ENCODE measurements around the gene PDE6C.
A peak's percentile ranks its signal among the peaks of the same experiment; 100 is the strongest.

GRCh38 chr10:93702210-93703001 lies 90.1 kb downstream of the PDE6C start, which contains the start of gene FRA10AC1:
- TF ChIP-seq CTCF (IDR thresholded peaks at IDR 0.05) (peak; percentile 69), POLR2AphosphoS5 (IDR thresholded peaks at IDR 0.05; ENCODE audit: low read depth, low read length) (peak; percentile 72), RXRA (IDR thresholded peaks at IDR 0.05; ENCODE audit: borderline replicate concordance, low read depth) (no peak), NFIC (IDR thresholded peaks at IDR 0.05; ENCODE audit: borderline replicate concordance) (peak; percentile 43), FOXJ3 (CRISPR knock-in tag; IDR thresholded peaks at IDR 0.05) (peak; percentile 57), GABPA (IDR thresholded peaks at IDR 0.05; ENCODE audit: low read depth) (peak; percentile 94), YY1 (IDR thresholded peaks at IDR 0.05; ENCODE audit: low read depth) (peak; percentile 83), RCOR1 (IDR thresholded peaks at IDR 0.05; ENCODE audit: low read length) (peak; percentile 81), TAF1 (IDR thresholded peaks at IDR 0.05; ENCODE audit: borderline replicate concordance, low read depth, low read length) (peak; percentile 99), CHD2 (IDR thresholded peaks at IDR 0.05; ENCODE audit: low read length, partially characterized antibody) (peak; percentile 94), FOSL2 (IDR thresholded peaks at IDR 0.05; ENCODE audit: borderline replicate concordance, low read depth) (peak; percentile 3; the same call in 1 of the 2 replicates), REST (IDR thresholded peaks at IDR 0.05; ENCODE audit: low read depth, low read length) (0 out of 2 replicates have a peak, but pooled peaks have one; percentile 74), USF1 (IDR thresholded peaks at IDR 0.05; ENCODE audit: borderline replicate concordance, low read depth) (peak; percentile 82), NRF1 (IDR thresholded peaks at IDR 0.05; ENCODE audit: low read depth, low read length) (no peak)

Data from SK-N-SH (cell line).